Ishikawa (cell line): ENCODE data around the gene MBTPS1.

ENCODE experiments used
- CEBPB ChIP-seq: IDR thresholded peaks from 2 replicates; pipeline ENCODE4 v1.6.1; 2012
- CREB1 ChIP-seq: IDR thresholded peaks from 2 replicates; pipeline ENCODE4 v1.6.1; 2012; ENCODE audit warnings: low read depth
- EGR1 ChIP-seq: IDR thresholded peaks from 2 replicates; pipeline ENCODE4 v1.6.1; 2012
- EP300 ChIP-seq: IDR thresholded peaks from 2 replicates; pipeline ENCODE4 v1.6.1; 2012; ENCODE audit warnings: borderline replicate concordance
- FOXM1 ChIP-seq: IDR thresholded peaks from 2 replicates; pipeline ENCODE4 v1.6.1; 2012; ENCODE audit warnings: low read depth, borderline replicate concordance
- NFIC ChIP-seq: IDR thresholded peaks from 2 replicates; pipeline ENCODE4 v1.6.1; 2012
- RAD21 ChIP-seq: IDR thresholded peaks from 2 replicates; pipeline ENCODE4 v1.6.1; 2012; ENCODE audit warnings: low read depth
- TAF1 ChIP-seq: IDR thresholded peaks from 2 replicates; pipeline ENCODE4 v1.6.1; 2012; ENCODE audit warnings: low read depth, mild to moderate bottlenecking
- TCF12 ChIP-seq: IDR thresholded peaks from 2 replicates; pipeline ENCODE4 v1.6.1; 2012; ENCODE audit warnings: low read depth
- TEAD4 ChIP-seq: IDR thresholded peaks from 2 replicates; pipeline ENCODE4 v1.6.1; 2012
- YY1 ChIP-seq: IDR thresholded peaks from 2 replicates; pipeline ENCODE4 v1.6.1; 2012; ENCODE audit warnings: low read depth
- ZBTB7A ChIP-seq: IDR thresholded peaks from 2 replicates; pipeline ENCODE4 v1.6.1; 2012; ENCODE audit warnings: low read depth
- TF ChIP-seq, protein P1 (sequence below): IDR thresholded peaks from 2 replicates; pipeline ENCODE4 v1.6.1; 2012
- TF ChIP-seq, protein P2 (sequence below): IDR thresholded peaks from 2 replicates; pipeline ENCODE4 v1.6.1; 2012; ENCODE audit warnings: low read depth, mild to moderate bottlenecking
- TF ChIP-seq, protein P3 (sequence below): IDR thresholded peaks from 2 replicates; pipeline ENCODE4 v1.6.1; 2012

Gene MBTPS1

DNA sequence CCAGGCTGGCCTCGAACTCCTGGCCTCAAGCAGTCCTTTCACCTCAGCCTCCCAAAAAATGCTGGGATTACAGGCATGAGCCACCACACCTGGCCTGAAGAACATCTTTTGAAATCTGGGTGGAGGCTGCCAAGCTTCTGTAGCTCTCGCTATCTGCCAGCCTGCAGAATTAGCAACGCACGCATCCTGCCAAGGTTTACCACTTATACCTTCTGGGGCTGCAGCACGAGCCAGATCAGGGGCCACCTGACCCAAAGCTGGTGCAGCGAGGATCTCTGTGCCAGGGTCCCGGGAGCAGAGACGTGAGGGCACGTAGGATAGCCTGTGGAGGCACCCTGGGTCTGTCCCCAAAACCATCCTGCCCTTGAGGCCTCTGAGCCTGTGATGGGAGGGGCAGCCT, 96.4 kb downstream of the MBTPS1 start:
- TF ChIP-seq EP300, result no peak
- no peak for TF ChIP-seq ZBTB7A
- no peak for TF ChIP-seq EGR1
- no peak for TF ChIP-seq NFIC
- TF ChIP-seq, protein P1, sequence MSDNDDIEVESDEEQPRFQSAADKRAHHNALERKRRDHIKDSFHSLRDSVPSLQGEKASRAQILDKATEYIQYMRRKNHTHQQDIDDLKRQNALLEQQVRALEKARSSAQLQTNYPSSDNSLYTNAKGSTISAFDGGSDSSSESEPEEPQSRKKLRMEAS, result no peak
- no peak for TF ChIP-seq TEAD4
- no peak for TF ChIP-seq YY1
- no peak for TF ChIP-seq FOXM1
- no peak for TF ChIP-seq CREB1
- TF ChIP-seq, protein P2, sequence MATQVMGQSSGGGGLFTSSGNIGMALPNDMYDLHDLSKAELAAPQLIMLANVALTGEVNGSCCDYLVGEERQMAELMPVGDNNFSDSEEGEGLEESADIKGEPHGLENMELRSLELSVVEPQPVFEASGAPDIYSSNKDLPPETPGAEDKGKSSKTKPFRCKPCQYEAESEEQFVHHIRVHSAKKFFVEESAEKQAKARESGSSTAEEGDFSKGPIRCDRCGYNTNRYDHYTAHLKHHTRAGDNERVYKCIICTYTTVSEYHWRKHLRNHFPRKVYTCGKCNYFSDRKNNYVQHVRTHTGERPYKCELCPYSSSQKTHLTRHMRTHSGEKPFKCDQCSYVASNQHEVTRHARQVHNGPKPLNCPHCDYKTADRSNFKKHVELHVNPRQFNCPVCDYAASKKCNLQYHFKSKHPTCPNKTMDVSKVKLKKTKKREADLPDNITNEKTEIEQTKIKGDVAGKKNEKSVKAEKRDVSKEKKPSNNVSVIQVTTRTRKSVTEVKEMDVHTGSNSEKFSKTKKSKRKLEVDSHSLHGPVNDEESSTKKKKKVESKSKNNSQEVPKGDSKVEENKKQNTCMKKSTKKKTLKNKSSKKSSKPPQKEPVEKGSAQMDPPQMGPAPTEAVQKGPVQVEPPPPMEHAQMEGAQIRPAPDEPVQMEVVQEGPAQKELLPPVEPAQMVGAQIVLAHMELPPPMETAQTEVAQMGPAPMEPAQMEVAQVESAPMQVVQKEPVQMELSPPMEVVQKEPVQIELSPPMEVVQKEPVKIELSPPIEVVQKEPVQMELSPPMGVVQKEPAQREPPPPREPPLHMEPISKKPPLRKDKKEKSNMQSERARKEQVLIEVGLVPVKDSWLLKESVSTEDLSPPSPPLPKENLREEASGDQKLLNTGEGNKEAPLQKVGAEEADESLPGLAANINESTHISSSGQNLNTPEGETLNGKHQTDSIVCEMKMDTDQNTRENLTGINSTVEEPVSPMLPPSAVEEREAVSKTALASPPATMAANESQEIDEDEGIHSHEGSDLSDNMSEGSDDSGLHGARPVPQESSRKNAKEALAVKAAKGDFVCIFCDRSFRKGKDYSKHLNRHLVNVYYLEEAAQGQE, result no peak
- no peak for TF ChIP-seq CEBPB
- TF ChIP-seq TCF12, result no peak
- TF ChIP-seq TAF1, result no peak
- no peak for TF ChIP-seq RAD21
- TF ChIP-seq, protein P3, sequence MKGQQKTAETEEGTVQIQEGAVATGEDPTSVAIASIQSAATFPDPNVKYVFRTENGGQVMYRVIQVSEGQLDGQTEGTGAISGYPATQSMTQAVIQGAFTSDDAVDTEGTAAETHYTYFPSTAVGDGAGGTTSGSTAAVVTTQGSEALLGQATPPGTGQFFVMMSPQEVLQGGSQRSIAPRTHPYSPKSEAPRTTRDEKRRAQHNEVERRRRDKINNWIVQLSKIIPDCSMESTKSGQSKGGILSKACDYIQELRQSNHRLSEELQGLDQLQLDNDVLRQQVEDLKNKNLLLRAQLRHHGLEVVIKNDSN, result no peak

DNA sequence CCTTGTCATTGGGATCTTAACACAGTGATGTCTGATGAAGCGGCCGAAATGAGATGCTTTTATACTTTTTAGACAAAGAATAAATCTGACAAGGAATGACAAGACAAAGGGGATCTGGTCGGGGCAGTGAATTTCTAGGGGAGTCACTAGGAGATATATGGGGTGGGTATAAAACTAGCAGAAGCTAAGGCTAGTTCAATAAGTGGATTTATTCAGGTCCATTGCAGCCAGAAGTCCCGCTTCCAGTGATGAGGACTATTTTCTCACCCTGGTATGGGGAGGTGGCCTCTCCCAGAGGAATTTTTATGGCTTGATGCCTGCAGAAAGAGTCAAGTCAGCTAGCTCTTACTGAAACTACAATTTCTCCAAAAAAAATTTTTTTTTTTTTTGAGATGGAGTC, 98.0 kb downstream of the MBTPS1 start:
- TF ChIP-seq EGR1 (no peak), NFIC (no peak), TAF1 (no peak), YY1 (no peak), RAD21 (no peak), FOXM1 (no peak), TCF12 (no peak), CREB1 (no peak), TEAD4 (no peak), EP300 (no peak), CEBPB (no peak), ZBTB7A (no peak)
- TF ChIP-seq, protein P3, result no peak
- TF ChIP-seq, protein P1, result no peak
- TF ChIP-seq, protein P2, result no peak

DNA sequence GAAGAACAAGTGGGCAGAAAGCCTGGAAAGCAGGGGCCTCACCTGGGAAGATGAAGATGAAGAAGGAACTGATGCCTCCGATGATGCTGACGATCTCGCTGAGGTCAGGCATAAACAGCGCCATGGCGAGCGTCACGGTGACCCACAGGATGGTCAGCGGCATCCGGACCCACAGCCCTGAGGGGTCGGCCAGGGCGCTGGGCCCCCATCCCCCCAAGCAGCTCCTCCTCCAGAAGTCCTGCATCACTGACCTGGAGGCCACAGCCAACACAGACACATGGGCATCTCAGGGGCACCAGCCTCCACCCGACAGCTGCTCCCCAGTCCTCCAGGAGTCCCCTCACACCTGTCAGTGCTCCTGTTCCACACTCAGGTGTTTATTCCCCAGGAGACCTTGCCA, 100.3 kb downstream of the MBTPS1 start:
- TF ChIP-seq EP300, result no peak

DNA sequence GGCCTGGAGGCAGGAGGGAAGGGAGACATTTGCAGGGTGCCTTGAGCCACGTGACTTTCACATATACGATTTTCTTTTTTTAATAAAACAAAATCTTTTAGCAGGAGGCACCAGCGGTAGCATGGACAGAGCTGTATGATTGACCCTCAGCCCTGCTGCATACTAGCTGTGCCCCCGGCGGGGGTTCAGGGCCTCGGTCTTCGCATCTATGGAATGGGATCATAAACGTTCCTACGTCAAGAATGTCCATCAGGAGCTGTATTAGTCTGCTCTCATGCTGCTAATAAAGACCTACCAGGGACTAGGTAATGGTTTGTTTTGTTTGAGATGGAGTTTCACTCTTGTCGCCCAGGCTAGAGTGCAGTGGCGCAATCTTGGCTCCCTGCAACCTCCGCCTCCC, 101.3 kb downstream of the MBTPS1 start:
- TF ChIP-seq, protein P2, result no peak
- TF ChIP-seq EGR1, result no peak
- TF ChIP-seq YY1, result no peak
- TF ChIP-seq FOXM1, result no peak
- TF ChIP-seq EP300, result no peak
- no peak for TF ChIP-seq TCF12
- TF ChIP-seq TEAD4, result no peak
- TF ChIP-seq CREB1, result no peak
- TF ChIP-seq TAF1, result no peak
- no peak for TF ChIP-seq CEBPB
- TF ChIP-seq, protein P1, result no peak
- no peak for TF ChIP-seq NFIC
- TF ChIP-seq ZBTB7A, result no peak
- TF ChIP-seq, protein P3, result no peak
- no peak for TF ChIP-seq RAD21
